GM13976 (cell line): Measurements from ENCODE around the gene KLHL29.

Experiments
- DNase-seq: peaks from one replicate; pipeline ENCODE4 v3.0.0; 2012; ENCODE audit warnings: low spot score
- in situ Hi-C: fragments of 300-500 bp; cut with MboI; formaldehyde crosslinking; loops from one replicate; pipeline ENCODE4 v1.12.0; 2022; ENCODE audit warnings: low sequenced_read_pairs, mixed read lengths, inconsistent platforms; ENCODE audit not compliant: unreplicated experiment
- TF ChIP-seq, protein P1 (sequence below): IDR thresholded peaks from 2 replicates; pipeline ENCODE4 v1.5.1; 2012; ENCODE audit warnings: borderline replicate concordance, mild to moderate bottlenecking; ENCODE audit not compliant: insufficient read depth; ENCODE audit errors: extremely low read depth, missing control alignments, control extremely low read depth

The KLHL29 gene

DNA sequence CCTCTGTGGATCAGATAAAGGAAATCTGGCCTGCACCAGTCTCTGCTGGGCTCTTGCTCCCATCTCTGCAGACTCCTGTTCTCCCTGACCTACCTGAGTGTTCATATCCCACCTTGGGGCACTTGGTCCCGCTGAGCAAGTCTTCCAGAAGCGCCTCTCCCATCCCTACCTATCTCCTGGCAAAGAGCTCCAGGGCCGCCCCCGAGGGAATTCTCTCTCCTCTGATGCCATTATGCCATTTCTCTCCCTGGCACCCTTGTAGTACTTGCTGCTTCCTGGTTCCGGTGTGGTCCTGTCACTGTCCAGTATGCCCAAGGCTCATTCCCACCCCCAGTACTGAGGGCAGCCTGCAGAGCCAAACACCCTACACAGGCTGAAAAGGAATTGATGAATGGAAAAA lies 99.8 kb downstream of the KLHL29 start:
- no peak for DNase-seq
- in situ Hi-C loops = no loop called here
- TF ChIP-seq, protein P1, sequence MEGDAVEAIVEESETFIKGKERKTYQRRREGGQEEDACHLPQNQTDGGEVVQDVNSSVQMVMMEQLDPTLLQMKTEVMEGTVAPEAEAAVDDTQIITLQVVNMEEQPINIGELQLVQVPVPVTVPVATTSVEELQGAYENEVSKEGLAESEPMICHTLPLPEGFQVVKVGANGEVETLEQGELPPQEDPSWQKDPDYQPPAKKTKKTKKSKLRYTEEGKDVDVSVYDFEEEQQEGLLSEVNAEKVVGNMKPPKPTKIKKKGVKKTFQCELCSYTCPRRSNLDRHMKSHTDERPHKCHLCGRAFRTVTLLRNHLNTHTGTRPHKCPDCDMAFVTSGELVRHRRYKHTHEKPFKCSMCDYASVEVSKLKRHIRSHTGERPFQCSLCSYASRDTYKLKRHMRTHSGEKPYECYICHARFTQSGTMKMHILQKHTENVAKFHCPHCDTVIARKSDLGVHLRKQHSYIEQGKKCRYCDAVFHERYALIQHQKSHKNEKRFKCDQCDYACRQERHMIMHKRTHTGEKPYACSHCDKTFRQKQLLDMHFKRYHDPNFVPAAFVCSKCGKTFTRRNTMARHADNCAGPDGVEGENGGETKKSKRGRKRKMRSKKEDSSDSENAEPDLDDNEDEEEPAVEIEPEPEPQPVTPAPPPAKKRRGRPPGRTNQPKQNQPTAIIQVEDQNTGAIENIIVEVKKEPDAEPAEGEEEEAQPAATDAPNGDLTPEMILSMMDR = no peak

DNA sequence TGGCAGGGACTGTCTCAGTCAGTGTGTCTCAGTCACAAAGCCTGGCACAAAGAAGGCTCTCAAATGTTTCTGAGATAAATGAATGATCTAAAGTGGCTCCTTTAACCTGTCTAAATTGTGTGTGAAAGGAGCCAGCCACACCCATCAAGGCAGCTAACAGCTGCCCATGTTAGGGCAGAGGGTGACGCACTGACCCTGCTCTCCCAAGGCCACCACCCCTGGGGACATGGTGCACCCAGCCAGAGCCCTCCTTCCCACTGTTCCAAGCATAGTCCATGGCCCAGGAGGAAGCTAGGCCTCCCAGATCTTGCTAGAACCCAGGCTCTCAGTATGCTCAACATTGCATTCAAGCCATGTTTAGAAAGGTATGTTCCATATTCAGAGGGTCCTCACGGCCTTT lies 100.3 kb downstream of the KLHL29 start:
- TF ChIP-seq, protein P1 = no peak
- DNase-seq = no peak
- in situ Hi-C loops = no loop called here

DNA sequence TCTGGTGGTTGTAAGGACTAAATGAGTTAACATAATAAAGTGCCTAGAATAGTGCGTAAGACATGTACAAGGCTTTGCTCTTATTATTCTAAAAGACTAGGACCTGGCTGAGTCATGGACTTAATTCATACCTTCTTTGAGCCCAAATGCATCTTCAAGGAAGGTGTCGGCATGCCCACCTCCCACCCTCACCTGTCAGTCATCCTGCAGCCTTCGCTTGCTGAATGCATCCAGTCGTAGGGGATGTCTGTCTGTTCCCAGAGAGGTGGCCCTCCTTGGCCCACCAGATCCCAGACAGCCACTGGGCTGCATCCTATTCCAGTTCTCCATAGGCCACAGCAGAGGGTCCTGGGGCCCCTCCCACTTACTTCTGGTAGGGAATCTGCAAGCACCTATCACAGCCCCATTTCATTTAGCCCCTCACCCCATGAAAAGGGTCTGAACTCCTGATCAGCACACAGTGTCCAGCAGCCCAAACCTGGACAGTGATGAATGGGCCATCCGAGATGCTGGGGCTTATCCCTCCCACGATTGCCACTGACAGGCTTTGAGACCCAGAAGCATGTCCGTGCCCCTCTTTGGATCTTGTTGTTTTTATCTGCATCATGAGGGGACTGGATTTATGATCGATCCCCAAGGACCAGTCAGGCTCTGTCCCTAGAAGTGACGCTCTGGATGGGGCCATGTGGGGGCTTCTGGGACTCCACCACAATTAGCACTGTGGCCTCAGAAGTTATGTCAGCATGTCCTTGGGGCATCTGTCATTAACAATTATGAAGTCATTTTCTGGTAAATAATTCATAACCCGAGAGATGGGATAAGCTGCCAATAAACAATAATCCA lies 101.1 kb downstream of the KLHL29 start:
- in situ Hi-C loops = no loop called here
- TF ChIP-seq, protein P1 = no peak
- no peak for DNase-seq

DNA sequence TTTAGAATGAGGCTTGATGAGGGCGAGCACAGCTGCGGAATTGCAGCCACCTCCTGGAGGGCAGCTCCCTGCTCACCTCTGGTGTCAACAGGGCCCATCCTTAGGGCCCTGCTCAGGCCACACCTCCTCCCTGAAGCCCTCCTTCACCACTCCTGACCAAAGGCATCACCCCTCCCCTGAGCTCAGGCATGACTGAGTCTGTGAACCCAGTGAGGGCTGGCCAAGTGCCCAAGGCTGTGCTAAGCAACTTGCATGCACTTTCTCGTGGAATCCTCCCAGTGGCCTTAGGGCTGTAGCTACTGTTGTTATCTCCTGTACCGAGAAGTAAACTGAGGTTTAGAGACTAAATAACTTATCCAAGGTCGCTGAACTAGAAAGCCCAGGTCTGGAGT lies 101.7 kb downstream of the KLHL29 start:
- TF ChIP-seq, protein P1 = no peak
- DNase-seq = no peak
- in situ Hi-C loops = no loop called here

DNA sequence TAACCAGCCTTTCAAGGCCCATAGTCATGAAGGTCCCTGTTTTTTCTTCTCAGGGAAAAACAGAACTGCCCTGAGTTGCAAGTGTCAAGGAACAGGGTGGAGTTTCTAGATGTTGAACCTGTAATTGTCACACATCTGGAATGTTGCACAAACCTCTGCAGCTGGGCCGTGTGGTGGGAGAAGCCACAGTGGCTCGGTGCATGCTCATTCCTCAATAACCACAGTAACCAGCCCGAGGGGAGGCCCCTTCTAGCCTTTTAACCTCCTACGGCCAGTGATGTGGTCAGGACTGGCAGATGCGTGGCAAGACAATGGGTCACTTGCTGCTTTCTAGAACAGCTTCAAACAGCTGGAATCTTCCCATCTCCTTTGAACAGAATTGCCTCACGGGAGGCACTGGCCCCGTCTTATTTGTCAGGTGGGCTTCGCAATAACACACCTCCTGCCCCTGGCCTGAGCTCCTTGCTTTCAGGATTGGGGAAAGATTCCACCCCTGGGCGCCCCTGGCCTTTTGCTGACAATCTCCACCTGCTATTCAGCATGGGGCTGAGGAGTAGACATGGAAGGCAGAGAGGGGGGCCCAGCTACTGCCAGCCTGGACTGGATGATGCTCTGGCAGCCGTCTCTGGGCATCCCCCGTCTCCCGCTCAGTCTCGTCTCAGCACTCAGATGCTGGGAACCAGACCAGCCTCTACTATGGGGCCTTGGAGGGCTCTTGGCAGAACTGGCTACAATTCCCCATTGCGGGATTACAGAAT lies 102.9 kb downstream of the KLHL29 start:
- peak; percentile 46 for DNase-seq
- in situ Hi-C loops = no loop called here
- TF ChIP-seq, protein P1 = no peak

DNA sequence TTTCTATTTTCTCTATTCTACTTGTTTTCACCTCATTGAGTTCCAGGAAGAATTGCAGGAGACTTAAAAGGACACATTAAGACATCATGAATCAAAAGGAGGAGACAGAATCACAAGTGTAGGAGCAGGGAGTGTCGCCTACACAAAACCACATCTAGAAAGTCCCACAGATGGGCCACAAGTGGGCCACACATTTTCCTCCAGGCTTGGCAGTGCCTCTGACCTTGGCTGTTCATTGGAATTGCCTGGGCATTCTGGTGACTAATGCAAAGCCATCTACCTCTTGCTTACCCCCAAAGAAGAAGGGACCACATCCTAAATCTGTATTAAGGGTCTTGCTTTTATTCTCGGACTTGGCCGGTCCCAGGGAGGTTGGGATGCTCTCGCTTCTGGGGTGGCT lies 103.6 kb downstream of the KLHL29 start:
- TF ChIP-seq, protein P1 = no peak
- DNase-seq = no peak
- in situ Hi-C loops = no loop called here
